B cell (primary cell): ENCODE data around the gene CPT1A. TPM values are rescaled to one million over a fixed set of nuclear protein-coding genes. Genes with fewer than 3 reads are reported as not detected.

Source experiments
- ATAC-seq: fragments of 200-7000 bp; cut with Tn5 transposase; one replicate; pipeline ENCODE4 v1.10.0; 2021; ENCODE audit warnings: low read depth, mild to moderate bottlenecking, moderate number of reproducible peaks, moderate library complexity
- CTCF ChIA-PET: fragments of 350-600 bp; sonication (Branson Sonifier 250); formaldehyde crosslinking; loops from one replicate; lab custom pipeline; 2021; ENCODE audit warnings: antibody characterized with exemption, inconsistent platforms; lab: Charles Lee
- POLR2A ChIA-PET: fragments of 350-600 bp; sonication (Branson Sonifier 250); formaldehyde crosslinking; loops from one replicate; lab custom pipeline; 2021; ENCODE audit warnings: antibody characterized with exemption; lab: Charles Lee
- DNase-seq: peaks from one replicate; pipeline ENCODE4 v3.0.0; 2013
- H2AFZ ChIP-seq: 2 replicates; pipeline ENCODE4 v1.6.1; 2012; ENCODE audit warnings: mild to moderate bottlenecking, low read depth, low read length; ENCODE audit not compliant: insufficient read depth, poor library complexity, severe bottlenecking
- H3K27ac ChIP-seq, 2 donors: 1 replicate in 1 of 2; 2 replicates in 1 of 2; pipeline ENCODE4 v1.5.1; 2012 to 2013; ENCODE audit warnings: low read length in 2 of 2, mild to moderate bottlenecking in 2 of 2, moderate library complexity in 1 of 2
- H3K27me3 ChIP-seq, 4 experiments: fragments of 200-600 bp in 1 of 4; sonication (generic) in 1 of 4; replicated peaks in 1 of 4; 1 replicate in 2 of 4; 2 replicates in 2 of 4; pipeline versions ENCODE4 v1.6.1 to v1.7.0; 2013 to 2016; ENCODE audit warnings: low read length in 3 of 4, mild to moderate bottlenecking in 2 of 4, mixed read lengths in 1 of 4, moderate library complexity in 1 of 4; ENCODE audit not compliant: insufficient read depth in 4 of 4, control insufficient read depth in 3 of 4; ENCODE audit errors: control extremely low read depth in 1 of 4
- H3K36me3 ChIP-seq, 2 experiments: replicated peaks in 1 of 2; 1 replicate in 1 of 2; 2 replicates in 1 of 2; pipeline versions ENCODE4 v1.6.1 to v1.7.1; 2013; ENCODE audit warnings: low read length in 1 of 2; ENCODE audit not compliant: insufficient read depth in 2 of 2, control insufficient read depth in 1 of 2; ENCODE audit errors: control extremely low read depth in 1 of 2, extremely low read depth in 1 of 2
- H3K4me1 ChIP-seq, 2 donors: fragments of 200-600 bp in 1 of 2; sonication (generic) in 1 of 2; 1 replicate in 1 of 2; 2 replicates in 1 of 2; pipeline versions ENCODE4 v1.5.1 to v1.6.1; 2013 to 2017; ENCODE audit warnings: low read length in 2 of 2; ENCODE audit not compliant: control insufficient read depth in 2 of 2, insufficient read depth in 2 of 2
- H3K4me2 ChIP-seq: replicated peaks from 2 replicates; pipeline ENCODE3; 2012; ENCODE audit warnings: mild to moderate bottlenecking, low read depth, low read length; ENCODE audit not compliant: poor library complexity, severe bottlenecking
- H3K4me3 ChIP-seq, 5 experiments: fragments of 200-600 bp in 1 of 5; sonication (generic) in 1 of 5; 1 replicate in 3 of 5; 2 replicates in 2 of 5; pipeline versions ENCODE4 v1.5.1 to v1.7.0; 2011 to 2016; ENCODE audit warnings: low read length in 4 of 5, mild to moderate bottlenecking in 4 of 5, low read depth in 2 of 5, control low read depth in 1 of 5, moderate library complexity in 1 of 5; ENCODE audit not compliant: insufficient read depth in 1 of 5; ENCODE audit errors: control extremely low read depth in 1 of 5, extremely low read depth in 1 of 5
- H3K79me2 ChIP-seq: fragments of 200-600 bp; sonication (generic); one replicate; pipeline ENCODE4 v1.6.0; 2016; ENCODE audit warnings: low read length; ENCODE audit not compliant: control insufficient read depth, insufficient read depth
- H3K9ac ChIP-seq: fragments of 200-600 bp; sonication (generic); 2 replicates; pipeline ENCODE4 v1.6.1; 2017; ENCODE audit warnings: mild to moderate bottlenecking, low read length, moderate library complexity
- H3K9me3 ChIP-seq, 3 donors: one replicate each; pipeline versions ENCODE4 v1.6.1 to v1.7.1; 2013; ENCODE audit warnings: low read length in 2 of 3; ENCODE audit not compliant: control insufficient read depth in 2 of 3, insufficient read depth in 1 of 3; ENCODE audit errors: control extremely low read depth in 1 of 3
- H4K20me1 ChIP-seq: 2 replicates; pipeline ENCODE4 v1.6.0; 2012; ENCODE audit warnings: mild to moderate bottlenecking, low read length; ENCODE audit not compliant: insufficient read depth, control insufficient read depth, poor library complexity, severe bottlenecking
- H3K27ac Mint-ChIP-seq: one replicate; pipeline ENCODE4 v1.8.0; 2021; ENCODE audit warnings: mixed read lengths
- H3K27me3 Mint-ChIP-seq: one replicate; pipeline ENCODE4 v1.8.0; 2021; ENCODE audit warnings: mixed read lengths
- H3K4me1 Mint-ChIP-seq: one replicate; pipeline ENCODE4 v1.8.0; 2021; ENCODE audit warnings: mixed read lengths
- H3K4me3 Mint-ChIP-seq: one replicate; pipeline ENCODE4 v1.8.0; 2021; ENCODE audit warnings: mixed read lengths
- H3K9me3 Mint-ChIP-seq: one replicate; pipeline ENCODE4 v1.8.0; 2022; ENCODE audit warnings: mixed read lengths; ENCODE audit not compliant: insufficient read depth
- EZH2 ChIP-seq: IDR thresholded peaks from 2 replicates; pipeline ENCODE4 v1.6.1; 2012; ENCODE audit warnings: borderline replicate concordance, low read depth, mild to moderate bottlenecking, moderate library complexity, low read length; ENCODE audit not compliant: insufficient read depth, poor library complexity, severe bottlenecking
- WGBS: methylation state at CpG from one replicate; pipeline ENCODE4 v1.1.5; 2013; ENCODE audit warnings: missing lambda C conversion rate; ENCODE audit not compliant: insufficient coverage; 5-methylcytosine and 5-hydroxymethylcytosine counted together
- intact Hi-C: fragments of 100-400 bp; cut with micrococcal nuclease; formaldehyde crosslinking; loops from one replicate; pipeline ENCODE4 v1.10.0; 2022
- polyA plus RNA-seq: library from polyadenylated mRNA; depleted of rRNA; stranded (reverse); fragments of >200 nt; gene quantifications from 2 replicates; pipeline ENCODE4 v1.2.3, GENCODE V29; 2012
- total RNA-seq, 2 donors: library from RNA; stranded (reverse); fragments of 120-200 nt in 1 of 2; gene quantifications; 1 replicate in 1 of 2; 2 replicates in 1 of 2; pipeline versions ENCODE4 v1.2.3 to v1.2.4, GENCODE V29; 2013 to 2022
- TF ChIP-seq, protein P1 (sequence below): fragments of 200-600 bp; IDR thresholded peaks from one replicate; pipeline ENCODE4 v1.8.0; 2022; ENCODE audit warnings: antibody characterized with exemption, mild to moderate bottlenecking

Gene CPT1A
- total and polyA plus RNA-seq, 2 donors (not counting 1 experiment from before 2014, with no cell fraction given), result 15.6 to 40.8 TPM

DNA sequence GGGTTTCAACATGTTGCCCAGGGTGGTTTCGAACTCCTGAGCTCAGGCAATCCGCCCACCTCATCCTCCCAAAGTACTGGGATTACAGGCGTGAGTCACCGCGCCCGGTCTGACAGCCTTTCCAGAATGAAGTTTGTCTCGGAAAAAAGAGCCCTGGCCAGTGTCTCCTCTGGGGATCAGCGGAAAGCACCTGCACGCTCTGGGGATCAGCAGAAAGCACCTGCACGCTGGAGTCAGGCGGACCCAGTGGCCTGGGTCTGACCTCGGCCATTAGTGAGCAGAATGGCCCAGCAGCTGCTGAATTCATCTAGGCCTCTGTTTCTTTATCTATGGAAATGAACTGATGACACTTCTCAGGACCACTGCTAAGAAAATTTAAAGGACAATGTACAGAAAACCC, 79.9 kb downstream of the CPT1A start:
- CTCF ChIA-PET, result no interaction called here
- Histone ChIP-seq H2AFZ (no peak overlapping the region), H3K79me2 (no peaks in the 10 kb centered on the region), H3K9ac (no peak overlapping the region), H3K4me1 (no peaks in the 10 kb centered on the region), H3K4me3 (no peak overlapping the region), H3K36me3 (peaks cover 0 to 17% of the 10 kb centered on the region in 2 experiments), H4K20me1 (no peaks in the 10 kb centered on the region), H3K4me2 (no peak overlapping the region), H3K9me3 (no peaks in the 10 kb centered on the region), H3K27ac (no peak overlapping the region), H3K27me3 (no peaks in the 10 kb centered on the region)
- no peak overlapping the region for H3K27ac Mint-ChIP-seq
- intact Hi-C loops, result no loop called here
- H3K4me3 Mint-ChIP-seq, result no peak overlapping the region
- DNase-seq, result no peak
- H3K9me3 Mint-ChIP-seq, result no peaks in the 10 kb centered on the region
- POLR2A ChIA-PET, result no interaction called here
- TF ChIP-seq, protein P1, sequence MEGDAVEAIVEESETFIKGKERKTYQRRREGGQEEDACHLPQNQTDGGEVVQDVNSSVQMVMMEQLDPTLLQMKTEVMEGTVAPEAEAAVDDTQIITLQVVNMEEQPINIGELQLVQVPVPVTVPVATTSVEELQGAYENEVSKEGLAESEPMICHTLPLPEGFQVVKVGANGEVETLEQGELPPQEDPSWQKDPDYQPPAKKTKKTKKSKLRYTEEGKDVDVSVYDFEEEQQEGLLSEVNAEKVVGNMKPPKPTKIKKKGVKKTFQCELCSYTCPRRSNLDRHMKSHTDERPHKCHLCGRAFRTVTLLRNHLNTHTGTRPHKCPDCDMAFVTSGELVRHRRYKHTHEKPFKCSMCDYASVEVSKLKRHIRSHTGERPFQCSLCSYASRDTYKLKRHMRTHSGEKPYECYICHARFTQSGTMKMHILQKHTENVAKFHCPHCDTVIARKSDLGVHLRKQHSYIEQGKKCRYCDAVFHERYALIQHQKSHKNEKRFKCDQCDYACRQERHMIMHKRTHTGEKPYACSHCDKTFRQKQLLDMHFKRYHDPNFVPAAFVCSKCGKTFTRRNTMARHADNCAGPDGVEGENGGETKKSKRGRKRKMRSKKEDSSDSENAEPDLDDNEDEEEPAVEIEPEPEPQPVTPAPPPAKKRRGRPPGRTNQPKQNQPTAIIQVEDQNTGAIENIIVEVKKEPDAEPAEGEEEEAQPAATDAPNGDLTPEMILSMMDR, result no peak
- no peak for TF ChIP-seq EZH2
- no peaks in the 10 kb centered on the region for H3K27me3 Mint-ChIP-seq
- 75% methylated on average over 12 of the region's 12 CpGs for WGBS
- ATAC-seq, result no peak
- H3K4me1 Mint-ChIP-seq, result no peaks in the 10 kb centered on the region

DNA sequence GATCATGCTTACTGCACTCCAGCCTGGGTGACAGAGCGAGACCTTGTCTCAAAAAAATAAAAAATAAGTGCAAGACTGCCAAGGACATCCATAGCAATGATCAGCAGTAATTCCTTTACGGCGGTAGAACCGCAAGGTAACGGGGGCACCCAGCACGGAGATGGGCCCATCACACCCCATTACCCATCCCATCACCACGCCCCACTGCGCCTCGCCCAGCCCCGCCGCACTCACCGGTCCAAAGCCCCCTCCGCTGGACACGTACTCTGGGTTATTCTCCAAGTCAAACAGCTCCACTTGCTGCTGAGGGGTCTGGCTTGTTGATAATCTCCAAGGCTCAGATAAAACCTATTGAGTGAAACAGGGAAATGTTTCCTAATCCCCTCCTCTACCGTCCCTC, 81.7 kb downstream of the CPT1A start:
- no peaks in the 10 kb centered on the region for H4K20me1 ChIP-seq
- CTCF ChIA-PET, result no interaction called here
- DNase-seq (no peak), ATAC-seq (no peak)
- H3K4me3 ChIP-seq, result no peak overlapping the region
- no peak overlapping the region for H3K27ac ChIP-seq
- H3K9me3 ChIP-seq, result no peaks in the 10 kb centered on the region
- no peaks in the 10 kb centered on the region for H3K4me1 Mint-ChIP-seq
- H3K4me1 ChIP-seq, result no peaks in the 10 kb centered on the region
- H3K9me3 Mint-ChIP-seq, result no peaks in the 10 kb centered on the region
- no peak overlapping the region for H3K27ac Mint-ChIP-seq
- H3K4me3 Mint-ChIP-seq, result no peak overlapping the region
- no peak overlapping the region for H3K4me2 ChIP-seq
- WGBS, result 97% methylated on average over 10 of the region's 15 CpGs
- H3K9ac ChIP-seq, result no peak overlapping the region
- H2AFZ ChIP-seq, result no peak overlapping the region
- H3K79me2 ChIP-seq, result no peaks in the 10 kb centered on the region
- TF ChIP-seq EZH2, result no peak
- TF ChIP-seq, protein P1, result no peak
- no peaks in the 10 kb centered on the region for H3K27me3 Mint-ChIP-seq
- H3K36me3 ChIP-seq, result peaks cover 0 to 17% of the 10 kb centered on the region in 2 experiments
- intact Hi-C loops, result loop anchor here (10.0 kb wide), 1 partner anchor 1515 kb away; the partner anchor contains the start of gene PPFIA1
- POLR2A ChIA-PET, result no interaction called here
- H3K27me3 ChIP-seq, result no peaks in the 10 kb centered on the region
